ENCODE measurements around the gene BSND.

DNA sequence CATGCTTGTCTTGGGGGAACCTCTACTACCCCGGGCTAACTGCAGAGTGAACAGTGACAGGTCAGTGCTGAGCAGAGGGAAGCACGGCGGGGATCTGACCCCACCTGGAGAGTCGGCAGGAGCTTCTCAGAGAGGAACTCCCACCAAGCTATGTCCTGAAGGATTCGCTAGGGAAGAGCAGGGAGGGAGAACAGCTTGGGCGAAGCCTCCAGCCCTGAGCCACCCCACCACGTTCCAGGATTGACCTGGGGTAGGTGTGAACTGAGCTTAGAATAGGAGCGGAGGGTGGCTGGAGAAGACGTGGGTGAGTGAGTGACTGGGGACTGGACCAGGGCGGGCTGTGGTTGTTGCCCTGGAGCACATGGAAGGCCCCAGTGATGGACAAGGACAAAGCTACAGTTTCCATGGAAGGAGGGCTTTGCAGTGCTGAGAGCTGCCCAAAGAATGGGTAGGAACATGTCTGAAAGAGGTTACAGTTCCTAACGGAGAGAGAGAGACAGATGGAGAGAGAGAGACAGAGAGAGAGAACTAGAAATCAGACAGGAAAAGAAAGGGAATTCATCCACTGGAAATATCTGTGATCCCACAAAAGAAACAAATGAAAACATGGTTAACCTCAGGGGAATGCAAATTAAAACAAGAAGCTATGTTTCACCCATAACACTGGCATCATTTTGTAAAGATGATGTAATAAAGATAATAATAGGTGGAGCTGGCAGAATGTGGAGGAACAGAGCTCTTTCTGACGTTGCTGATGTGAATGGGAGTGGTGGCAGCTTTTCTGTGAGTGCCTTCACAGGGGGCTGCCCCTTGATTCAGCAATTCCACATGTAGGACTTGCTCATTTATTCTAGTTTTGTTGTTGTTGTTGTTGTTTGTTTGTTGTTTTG, 17.2 kb downstream of the BSND start:
- TF ChIP-seq, protein P1, sequence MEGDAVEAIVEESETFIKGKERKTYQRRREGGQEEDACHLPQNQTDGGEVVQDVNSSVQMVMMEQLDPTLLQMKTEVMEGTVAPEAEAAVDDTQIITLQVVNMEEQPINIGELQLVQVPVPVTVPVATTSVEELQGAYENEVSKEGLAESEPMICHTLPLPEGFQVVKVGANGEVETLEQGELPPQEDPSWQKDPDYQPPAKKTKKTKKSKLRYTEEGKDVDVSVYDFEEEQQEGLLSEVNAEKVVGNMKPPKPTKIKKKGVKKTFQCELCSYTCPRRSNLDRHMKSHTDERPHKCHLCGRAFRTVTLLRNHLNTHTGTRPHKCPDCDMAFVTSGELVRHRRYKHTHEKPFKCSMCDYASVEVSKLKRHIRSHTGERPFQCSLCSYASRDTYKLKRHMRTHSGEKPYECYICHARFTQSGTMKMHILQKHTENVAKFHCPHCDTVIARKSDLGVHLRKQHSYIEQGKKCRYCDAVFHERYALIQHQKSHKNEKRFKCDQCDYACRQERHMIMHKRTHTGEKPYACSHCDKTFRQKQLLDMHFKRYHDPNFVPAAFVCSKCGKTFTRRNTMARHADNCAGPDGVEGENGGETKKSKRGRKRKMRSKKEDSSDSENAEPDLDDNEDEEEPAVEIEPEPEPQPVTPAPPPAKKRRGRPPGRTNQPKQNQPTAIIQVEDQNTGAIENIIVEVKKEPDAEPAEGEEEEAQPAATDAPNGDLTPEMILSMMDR (IDR thresholded peaks at IDR 0.05) = no peak
- TF ChIP-seq POLR2A (IDR thresholded peaks at IDR 0.05) = no peak
